Liver (tissue), 3 donors: ENCODE data around the gene SERPINF2.

Experiments
- ATF3 ChIP-seq: IDR thresholded peaks from 2 replicates; pipeline ENCODE4 v1.6.1; 2016; ENCODE audit warnings: antibody characterized with exemption
- CTCF ChIP-seq: fragments of 150-350 bp; IDR thresholded peaks from 2 replicates; pipeline ENCODE4 v1.5.1; 2017; ENCODE audit warnings: improper control_type of control experiment, low read depth, low read length; ENCODE audit not compliant: missing input control
- RAD21 ChIP-seq, 2 donors: IDR thresholded peaks; 2 replicates each; pipeline ENCODE4 v1.6.1; 2016; ENCODE audit warnings: antibody characterized with exemption in 2 of 2, mild to moderate bottlenecking in 2 of 2
- TAF1 ChIP-seq: conservative IDR thresholded peaks from 2 replicates; pipeline ENCODE4 v1.6.1; 2016; ENCODE audit warnings: antibody characterized with exemption, mild to moderate bottlenecking
- donor health status: healthy.
- donor health status: healthy.

GRCh38 chr17:1774390-1775176 lies 31.9 kb downstream of the SERPINF2 start:
- TF ChIP-seq CTCF (no peak), TAF1 (no peak), ATF3 (no peak), RAD21 (IDR thresholded peaks at IDR 0.05) (no peak)
